GM23338 (cell line): ENCODE data around the gene R3HDM4. TPM values are rescaled to one million over a fixed set of nuclear protein-coding genes. Genes with fewer than 3 reads are reported as not detected.

Source experiments
- EZH2 ChIP-seq: fragments of 200-600 bp; sonication (generic); IDR thresholded peaks from one replicate; pipeline ENCODE4 v1.8.0; 2017; ENCODE audit warnings: antibody characterized with exemption, mild to moderate bottlenecking, low read depth; ENCODE audit not compliant: unreplicated experiment
- STAT1 ChIP-seq: IDR thresholded peaks from one replicate; pipeline ENCODE4 v1.6.1; 2016; ENCODE audit warnings: antibody characterized with exemption; ENCODE audit not compliant: unreplicated experiment
- ZNF114 ChIP-seq: fragments of 250-450 bp; sonication (Bioruptor Pico); IDR thresholded peaks from 2 replicates; pipeline ENCODE4 v1.5.0; 2020; ENCODE audit warnings: mild to moderate bottlenecking, moderate library complexity
- polyA plus RNA-seq: library from polyadenylated mRNA; unstranded; fragments of >200 nt; fragmentation: Nextera tagmentation; extraction: Ambion mirVana; gene quantifications from 2 replicates; pipeline ENCODE4 v1.2.1, GENCODE V29; 2016
- total RNA-seq: library from RNA; depleted of rRNA; stranded (reverse); fragments of >200 nt; shearing (Covaris generic); gene quantifications from 2 replicates; pipeline ENCODE4 v1.2.3, GENCODE V29; 2014
- TF ChIP-seq, protein P1 (sequence below): fragments of 250-450 bp; sonication (Bioruptor Pico); IDR thresholded peaks from 2 replicates; pipeline ENCODE4 v1.5.0; 2020; ENCODE audit warnings: mild to moderate bottlenecking, moderate library complexity
- TF ChIP-seq, protein P2 (sequence below): IDR thresholded peaks from 2 replicates; pipeline ENCODE4 v1.6.1; 2016; ENCODE audit warnings: antibody characterized with exemption
- TF ChIP-seq, protein P3 (sequence below): IDR thresholded peaks from one replicate; pipeline ENCODE4 v1.6.1; 2018; ENCODE audit warnings: antibody characterized with exemption; ENCODE audit not compliant: unreplicated experiment

R3HDM4 gene
- total and polyA plus RNA-seq, 2 experiments from 2014 or later = 76.5 to 87.1 TPM

DNA sequence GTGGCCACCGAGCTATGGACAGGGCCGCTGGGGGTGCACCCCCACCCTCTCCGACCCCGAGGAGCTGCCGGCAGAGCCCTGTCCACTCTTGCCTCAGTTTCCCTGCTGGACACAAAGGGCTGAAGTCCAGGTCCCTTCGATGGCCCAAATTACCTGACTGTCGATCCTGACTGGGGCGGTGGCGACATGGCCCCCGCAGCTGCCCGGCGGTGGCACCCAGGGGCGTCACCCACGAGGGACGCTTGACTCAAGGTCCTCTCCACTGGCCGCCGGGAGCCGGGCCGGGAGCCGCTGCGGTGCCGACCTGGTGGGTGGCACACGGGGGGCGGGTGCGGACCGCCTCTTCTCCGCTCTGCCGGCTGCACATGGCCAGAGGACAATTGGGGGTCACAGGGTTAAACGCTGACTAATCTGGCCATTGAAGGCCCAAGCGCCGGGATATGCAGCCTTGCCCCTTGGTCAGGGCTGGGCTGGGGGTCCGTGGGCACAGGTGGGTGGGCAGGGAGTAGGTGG is 29.2 kb upstream of the R3HDM4 start (continued):
- TF ChIP-seq, protein P1, sequence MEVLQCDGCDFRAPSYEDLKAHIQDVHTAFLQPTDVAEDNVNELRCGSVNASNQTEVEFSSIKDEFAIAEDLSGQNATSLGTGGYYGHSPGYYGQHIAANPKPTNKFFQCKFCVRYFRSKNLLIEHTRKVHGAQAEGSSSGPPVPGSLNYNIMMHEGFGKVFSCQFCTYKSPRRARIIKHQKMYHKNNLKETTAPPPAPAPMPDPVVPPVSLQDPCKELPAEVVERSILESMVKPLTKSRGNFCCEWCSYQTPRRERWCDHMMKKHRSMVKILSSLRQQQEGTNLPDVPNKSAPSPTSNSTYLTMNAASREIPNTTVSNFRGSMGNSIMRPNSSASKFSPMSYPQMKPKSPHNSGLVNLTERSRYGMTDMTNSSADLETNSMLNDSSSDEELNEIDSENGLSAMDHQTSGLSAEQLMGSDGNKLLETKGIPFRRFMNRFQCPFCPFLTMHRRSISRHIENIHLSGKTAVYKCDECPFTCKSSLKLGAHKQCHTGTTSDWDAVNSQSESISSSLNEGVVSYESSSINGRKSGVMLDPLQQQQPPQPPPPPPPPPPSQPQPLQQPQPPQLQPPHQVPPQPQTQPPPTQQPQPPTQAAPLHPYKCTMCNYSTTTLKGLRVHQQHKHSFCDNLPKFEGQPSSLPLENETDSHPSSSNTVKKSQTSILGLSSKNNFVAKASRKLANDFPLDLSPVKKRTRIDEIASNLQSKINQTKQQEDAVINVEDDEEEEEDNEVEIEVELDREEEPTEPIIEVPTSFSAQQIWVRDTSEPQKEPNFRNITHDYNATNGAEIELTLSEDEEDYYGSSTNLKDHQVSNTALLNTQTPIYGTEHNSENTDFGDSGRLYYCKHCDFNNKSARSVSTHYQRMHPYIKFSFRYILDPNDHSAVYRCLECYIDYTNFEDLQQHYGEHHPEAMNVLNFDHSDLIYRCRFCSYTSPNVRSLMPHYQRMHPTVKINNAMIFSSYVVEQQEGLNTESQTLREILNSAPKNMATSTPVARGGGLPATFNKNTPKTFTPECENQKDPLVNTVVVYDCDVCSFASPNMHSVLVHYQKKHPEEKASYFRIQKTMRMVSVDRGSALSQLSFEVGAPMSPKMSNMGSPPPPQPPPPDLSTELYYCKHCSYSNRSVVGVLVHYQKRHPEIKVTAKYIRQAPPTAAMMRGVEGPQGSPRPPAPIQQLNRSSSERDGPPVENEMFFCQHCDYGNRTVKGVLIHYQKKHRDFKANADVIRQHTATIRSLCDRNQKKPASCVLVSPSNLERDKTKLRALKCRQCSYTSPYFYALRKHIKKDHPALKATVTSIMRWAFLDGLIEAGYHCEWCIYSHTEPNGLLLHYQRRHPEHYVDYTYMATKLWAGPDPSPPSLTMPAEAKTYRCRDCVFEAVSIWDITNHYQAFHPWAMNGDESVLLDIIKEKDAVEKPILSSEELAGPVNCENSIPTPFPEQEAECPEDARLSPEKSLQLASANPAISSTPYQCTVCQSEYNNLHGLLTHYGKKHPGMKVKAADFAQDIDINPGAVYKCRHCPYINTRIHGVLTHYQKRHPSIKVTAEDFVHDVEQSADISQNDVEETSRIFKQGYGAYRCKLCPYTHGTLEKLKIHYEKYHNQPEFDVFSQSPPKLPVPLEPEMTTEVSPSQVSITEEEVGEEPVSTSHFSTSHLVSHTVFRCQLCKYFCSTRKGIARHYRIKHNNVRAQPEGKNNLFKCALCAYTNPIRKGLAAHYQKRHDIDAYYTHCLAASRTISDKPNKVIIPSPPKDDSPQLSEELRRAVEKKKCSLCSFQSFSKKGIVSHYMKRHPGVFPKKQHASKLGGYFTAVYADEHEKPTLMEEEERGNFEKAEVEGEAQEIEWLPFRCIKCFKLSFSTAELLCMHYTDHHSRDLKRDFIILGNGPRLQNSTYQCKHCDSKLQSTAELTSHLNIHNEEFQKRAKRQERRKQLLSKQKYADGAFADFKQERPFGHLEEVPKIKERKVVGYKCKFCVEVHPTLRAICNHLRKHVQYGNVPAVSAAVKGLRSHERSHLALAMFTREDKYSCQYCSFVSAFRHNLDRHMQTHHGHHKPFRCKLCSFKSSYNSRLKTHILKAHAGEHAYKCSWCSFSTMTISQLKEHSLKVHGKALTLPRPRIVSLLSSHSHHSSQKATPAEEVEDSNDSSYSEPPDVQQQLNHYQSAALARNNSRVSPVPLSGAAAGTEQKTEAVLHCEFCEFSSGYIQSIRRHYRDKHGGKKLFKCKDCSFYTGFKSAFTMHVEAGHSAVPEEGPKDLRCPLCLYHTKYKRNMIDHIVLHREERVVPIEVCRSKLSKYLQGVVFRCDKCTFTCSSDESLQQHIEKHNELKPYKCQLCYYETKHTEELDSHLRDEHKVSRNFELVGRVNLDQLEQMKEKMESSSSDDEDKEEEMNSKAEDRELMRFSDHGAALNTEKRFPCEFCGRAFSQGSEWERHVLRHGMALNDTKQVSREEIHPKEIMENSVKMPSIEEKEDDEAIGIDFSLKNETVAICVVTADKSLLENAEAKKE (CRISPR knock-in tag) = no peak
- TF ChIP-seq ZNF114 (CRISPR knock-in tag) (no peak), EZH2 (no peak), STAT1 (no peak)
- TF ChIP-seq, protein P2, sequence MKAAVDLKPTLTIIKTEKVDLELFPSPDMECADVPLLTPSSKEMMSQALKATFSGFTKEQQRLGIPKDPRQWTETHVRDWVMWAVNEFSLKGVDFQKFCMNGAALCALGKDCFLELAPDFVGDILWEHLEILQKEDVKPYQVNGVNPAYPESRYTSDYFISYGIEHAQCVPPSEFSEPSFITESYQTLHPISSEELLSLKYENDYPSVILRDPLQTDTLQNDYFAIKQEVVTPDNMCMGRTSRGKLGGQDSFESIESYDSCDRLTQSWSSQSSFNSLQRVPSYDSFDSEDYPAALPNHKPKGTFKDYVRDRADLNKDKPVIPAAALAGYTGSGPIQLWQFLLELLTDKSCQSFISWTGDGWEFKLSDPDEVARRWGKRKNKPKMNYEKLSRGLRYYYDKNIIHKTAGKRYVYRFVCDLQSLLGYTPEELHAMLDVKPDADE = no peak
- TF ChIP-seq, protein P3, sequence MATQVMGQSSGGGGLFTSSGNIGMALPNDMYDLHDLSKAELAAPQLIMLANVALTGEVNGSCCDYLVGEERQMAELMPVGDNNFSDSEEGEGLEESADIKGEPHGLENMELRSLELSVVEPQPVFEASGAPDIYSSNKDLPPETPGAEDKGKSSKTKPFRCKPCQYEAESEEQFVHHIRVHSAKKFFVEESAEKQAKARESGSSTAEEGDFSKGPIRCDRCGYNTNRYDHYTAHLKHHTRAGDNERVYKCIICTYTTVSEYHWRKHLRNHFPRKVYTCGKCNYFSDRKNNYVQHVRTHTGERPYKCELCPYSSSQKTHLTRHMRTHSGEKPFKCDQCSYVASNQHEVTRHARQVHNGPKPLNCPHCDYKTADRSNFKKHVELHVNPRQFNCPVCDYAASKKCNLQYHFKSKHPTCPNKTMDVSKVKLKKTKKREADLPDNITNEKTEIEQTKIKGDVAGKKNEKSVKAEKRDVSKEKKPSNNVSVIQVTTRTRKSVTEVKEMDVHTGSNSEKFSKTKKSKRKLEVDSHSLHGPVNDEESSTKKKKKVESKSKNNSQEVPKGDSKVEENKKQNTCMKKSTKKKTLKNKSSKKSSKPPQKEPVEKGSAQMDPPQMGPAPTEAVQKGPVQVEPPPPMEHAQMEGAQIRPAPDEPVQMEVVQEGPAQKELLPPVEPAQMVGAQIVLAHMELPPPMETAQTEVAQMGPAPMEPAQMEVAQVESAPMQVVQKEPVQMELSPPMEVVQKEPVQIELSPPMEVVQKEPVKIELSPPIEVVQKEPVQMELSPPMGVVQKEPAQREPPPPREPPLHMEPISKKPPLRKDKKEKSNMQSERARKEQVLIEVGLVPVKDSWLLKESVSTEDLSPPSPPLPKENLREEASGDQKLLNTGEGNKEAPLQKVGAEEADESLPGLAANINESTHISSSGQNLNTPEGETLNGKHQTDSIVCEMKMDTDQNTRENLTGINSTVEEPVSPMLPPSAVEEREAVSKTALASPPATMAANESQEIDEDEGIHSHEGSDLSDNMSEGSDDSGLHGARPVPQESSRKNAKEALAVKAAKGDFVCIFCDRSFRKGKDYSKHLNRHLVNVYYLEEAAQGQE = no peak
